Measurements from ENCODE around the gene CSNK2B.

CSNK2B gene

DNA sequence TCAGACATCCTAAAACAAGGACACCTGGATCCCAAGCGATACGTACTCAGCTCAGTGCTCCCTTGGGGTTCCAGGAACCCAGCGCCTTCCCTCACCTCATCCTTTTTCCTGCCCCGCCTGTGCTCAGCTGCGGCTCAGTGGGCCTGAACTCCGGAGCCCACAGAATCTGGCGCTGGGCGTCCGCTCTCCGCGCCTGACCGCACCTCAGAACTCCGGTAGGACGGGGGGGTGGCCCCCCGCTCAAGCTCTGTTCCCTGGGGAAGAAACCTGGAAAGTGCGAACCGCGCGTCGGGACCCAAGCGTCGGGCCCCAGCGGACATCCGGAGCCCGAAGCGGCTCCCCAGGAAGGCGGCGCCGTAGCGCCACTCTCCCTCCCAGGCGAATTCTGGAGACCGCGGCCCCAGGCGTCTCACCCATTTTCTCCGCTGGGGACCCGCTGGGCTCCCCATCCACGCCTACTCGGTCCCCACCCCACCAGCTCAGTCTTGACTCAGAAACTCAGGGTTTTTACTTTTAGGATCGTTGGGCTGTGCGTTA lies 15.3 kb downstream of the CSNK2B start:
- H3K4me3 ChIP-seq (ENCODE audit: low read depth, low read length): peak overlapping the region; percentile 72
- peak; percentile 56 for DNase-seq (ENCODE audit: low read depth)
- TF ChIP-seq, protein P1, sequence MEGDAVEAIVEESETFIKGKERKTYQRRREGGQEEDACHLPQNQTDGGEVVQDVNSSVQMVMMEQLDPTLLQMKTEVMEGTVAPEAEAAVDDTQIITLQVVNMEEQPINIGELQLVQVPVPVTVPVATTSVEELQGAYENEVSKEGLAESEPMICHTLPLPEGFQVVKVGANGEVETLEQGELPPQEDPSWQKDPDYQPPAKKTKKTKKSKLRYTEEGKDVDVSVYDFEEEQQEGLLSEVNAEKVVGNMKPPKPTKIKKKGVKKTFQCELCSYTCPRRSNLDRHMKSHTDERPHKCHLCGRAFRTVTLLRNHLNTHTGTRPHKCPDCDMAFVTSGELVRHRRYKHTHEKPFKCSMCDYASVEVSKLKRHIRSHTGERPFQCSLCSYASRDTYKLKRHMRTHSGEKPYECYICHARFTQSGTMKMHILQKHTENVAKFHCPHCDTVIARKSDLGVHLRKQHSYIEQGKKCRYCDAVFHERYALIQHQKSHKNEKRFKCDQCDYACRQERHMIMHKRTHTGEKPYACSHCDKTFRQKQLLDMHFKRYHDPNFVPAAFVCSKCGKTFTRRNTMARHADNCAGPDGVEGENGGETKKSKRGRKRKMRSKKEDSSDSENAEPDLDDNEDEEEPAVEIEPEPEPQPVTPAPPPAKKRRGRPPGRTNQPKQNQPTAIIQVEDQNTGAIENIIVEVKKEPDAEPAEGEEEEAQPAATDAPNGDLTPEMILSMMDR (IDR thresholded peaks at IDR 0.05; ENCODE audit: insufficient read depth, low read depth, low read length, missing control alignments): peak; percentile 11

GRCh38 chr6:31683591-31683990 lies 17.7 kb downstream of the CSNK2B start:
- H3K4me3 ChIP-seq (ENCODE audit: low read depth, low read length): no peak overlapping the region
- TF ChIP-seq, protein P1 (IDR thresholded peaks at IDR 0.05; ENCODE audit: insufficient read depth, low read depth, low read length, missing control alignments): no peak
- DNase-seq (ENCODE audit: low read depth): no peak

DNA sequence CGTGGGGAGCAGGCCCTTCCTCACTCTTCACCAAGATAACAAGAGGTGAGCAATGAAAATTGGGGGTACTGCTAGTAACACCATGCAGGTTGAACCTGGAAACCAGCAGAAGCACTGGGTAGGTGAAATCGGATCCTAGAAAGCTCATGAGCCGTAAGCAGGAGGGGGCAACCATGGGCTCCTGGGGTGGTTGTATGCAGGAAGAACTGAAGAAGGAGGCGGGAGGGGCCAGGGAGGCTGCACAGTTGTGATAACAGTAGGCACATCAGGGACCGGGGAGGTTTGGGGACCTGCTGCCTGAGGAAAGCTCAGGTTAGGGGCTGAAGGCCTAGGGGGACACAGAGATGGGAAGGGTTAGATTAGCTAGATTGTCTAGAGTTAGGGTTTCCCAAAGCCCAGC lies 20.6 kb downstream of the CSNK2B start:
- TF ChIP-seq, protein P1 (IDR thresholded peaks at IDR 0.05; ENCODE audit: insufficient read depth, low read depth, low read length, missing control alignments): no peak
- DNase-seq (ENCODE audit: low read depth): no peak
- H3K4me3 ChIP-seq (ENCODE audit: low read depth, low read length): no peak overlapping the region

GRCh38 chr6:31687321-31687720 lies 21.4 kb downstream of the CSNK2B start:
- no peak overlapping the region for H3K4me3 ChIP-seq (ENCODE audit: low read depth, low read length)
- TF ChIP-seq, protein P1 (IDR thresholded peaks at IDR 0.05; ENCODE audit: insufficient read depth, low read depth, low read length, missing control alignments): no peak
- no peak for DNase-seq (ENCODE audit: low read depth)

DNA sequence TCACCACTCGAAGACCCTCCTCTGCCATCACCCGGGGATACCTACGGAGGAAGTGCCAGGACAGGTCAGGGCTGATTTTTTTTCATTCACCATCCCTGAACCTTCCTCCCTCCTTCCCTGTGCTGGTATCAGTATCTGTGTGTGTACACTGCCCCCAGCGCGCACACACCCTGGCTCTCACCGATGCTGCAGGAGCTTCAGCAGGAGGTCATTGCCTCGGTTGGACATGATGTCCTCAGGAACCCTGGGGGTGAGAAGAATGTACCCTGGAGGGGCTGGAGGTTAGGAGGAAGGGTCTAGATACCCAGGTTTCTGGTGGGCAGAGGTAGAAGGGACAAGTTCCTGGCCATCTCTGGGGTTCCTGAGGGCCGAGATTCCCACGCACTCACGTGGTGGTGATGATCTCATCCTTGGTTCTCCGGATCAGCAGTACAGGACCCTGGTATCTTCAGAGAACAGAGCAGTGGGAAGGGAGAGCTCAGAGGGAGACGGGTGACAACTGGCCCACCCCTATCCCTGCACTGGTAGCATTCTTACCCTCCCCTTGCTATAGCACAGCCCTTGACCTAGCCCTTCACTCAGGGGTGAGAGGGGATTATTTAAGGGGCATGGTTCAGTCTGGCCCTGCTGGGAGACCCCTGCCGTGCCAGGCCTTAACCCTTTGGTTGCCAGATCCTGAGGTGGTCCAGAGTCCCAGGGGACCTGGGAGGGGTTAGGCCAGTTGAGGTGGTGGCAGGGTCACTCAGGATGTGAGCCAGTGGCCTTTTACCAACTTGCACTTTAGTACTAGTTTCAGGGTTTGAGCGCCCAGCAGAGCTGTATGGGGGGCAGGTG lies 22.2 kb downstream of the CSNK2B start:
- TF ChIP-seq, protein P1 (IDR thresholded peaks at IDR 0.05; ENCODE audit: insufficient read depth, low read depth, low read length, missing control alignments): no peak
- DNase-seq (ENCODE audit: low read depth): no peak
- H3K4me3 ChIP-seq (ENCODE audit: low read depth, low read length): no peak overlapping the region

GRCh38 chr6:31689249-31690110 lies 23.6 kb downstream of the CSNK2B start:
- TF ChIP-seq, protein P1 (IDR thresholded peaks at IDR 0.05; ENCODE audit: insufficient read depth, low read depth, low read length, missing control alignments): peak; percentile 52
- no peak for DNase-seq (ENCODE audit: low read depth)
- no peak overlapping the region for H3K4me3 ChIP-seq (ENCODE audit: low read depth, low read length)

Data from GM12865 (cell line).